SK-MEL-5 (cell line): ENCODE data around the gene RABL3. TPM values are rescaled to one million over a fixed set of nuclear protein-coding genes. Genes with fewer than 3 reads are reported as not detected.

ENCODE experiments used
- DNase-seq: peaks from one replicate; pipeline ENCODE4 v3.0.0-alpha.2; 2016; ENCODE audit warnings: low read depth, low spot score
- in situ Hi-C: cut with HindIII; loops from 2 replicates; pipeline ENCODE4 v1.10.0; 2016; ENCODE audit warnings: low sequenced_read_pairs, high pct_unique_total_duplicates, low pct_unique_long_range_greater_than_20kb
- small RNA-seq, 2 experiments: library from RNA; depleted of rRNA; stranded (forward); fragments of <200 nt; gene quantifications; one replicate each; pipeline ENCODE3, GENCODE V24; 2014
- total RNA-seq: library from RNA; depleted of rRNA; stranded (reverse); fragments of >200 nt; shearing (Covaris generic); gene quantifications from 2 replicates; pipeline ENCODE4 v1.2.3, GENCODE V29; 2014; rRNA removed

Gene RABL3
- total RNA-seq, 1 experiment from 2014 or later, result 8.6 TPM

DNA sequence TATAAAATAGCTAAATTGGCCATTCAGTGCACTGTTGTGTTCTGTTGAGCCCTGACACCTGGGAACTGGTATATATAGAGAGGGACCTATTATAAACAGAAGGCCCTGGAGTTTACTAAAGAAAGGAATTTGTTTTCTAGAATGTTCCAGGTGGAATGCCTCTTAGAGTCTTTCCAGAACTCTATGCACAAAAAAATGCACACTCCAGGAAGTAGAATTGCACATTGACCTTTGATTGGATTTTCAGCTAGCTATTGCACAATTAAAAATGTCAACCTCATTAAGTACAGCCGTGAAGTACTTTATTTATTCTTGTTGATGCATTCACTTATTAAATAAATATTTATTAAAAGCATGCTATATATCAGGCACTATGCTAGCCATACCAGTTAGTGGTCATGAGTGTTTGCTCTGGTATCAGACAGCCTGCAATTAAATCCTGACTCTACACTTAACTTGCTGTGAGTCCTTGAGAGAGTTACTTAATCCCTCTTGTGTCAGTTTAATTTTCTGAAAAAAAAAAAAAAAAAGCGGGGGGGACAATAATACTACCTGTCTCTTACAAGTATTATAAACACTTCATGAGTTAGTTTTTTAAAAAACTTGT is 105.4 kb downstream of the RABL3 start:
- no peak for DNase-seq
- in situ Hi-C loops, result no loop called here

Small RNA genes within 50 kb of the gene (small RNA-seq; reads per million reads assigned to genes)
- 0 reads per million in 2 experiments for gene MTCO1P29
- 0 reads per million in 2 experiments for gene MTCO2P29

Other genes starting within 250 kb of the RABL3 start
- 291 and 293 TPM in 2 replicates for gene NDUFB4, start 146.2 kb downstream of the RABL3 start, total RNA-seq
- gene HGD, start 60.3 kb downstream of the RABL3 start, total RNA-seq, result not detected in 2 replicates
- gene GTF2E1, start 228 bp upstream of the RABL3 start, total RNA-seq, result 22.5 and 24.0 TPM in 2 replicates
- 2.0 and 2.8 TPM in 2 replicates for gene STXBP5L, start 165.7 kb upstream of the RABL3 start, total RNA-seq